ENCODE data around the gene PLA2G2C.

DNA sequence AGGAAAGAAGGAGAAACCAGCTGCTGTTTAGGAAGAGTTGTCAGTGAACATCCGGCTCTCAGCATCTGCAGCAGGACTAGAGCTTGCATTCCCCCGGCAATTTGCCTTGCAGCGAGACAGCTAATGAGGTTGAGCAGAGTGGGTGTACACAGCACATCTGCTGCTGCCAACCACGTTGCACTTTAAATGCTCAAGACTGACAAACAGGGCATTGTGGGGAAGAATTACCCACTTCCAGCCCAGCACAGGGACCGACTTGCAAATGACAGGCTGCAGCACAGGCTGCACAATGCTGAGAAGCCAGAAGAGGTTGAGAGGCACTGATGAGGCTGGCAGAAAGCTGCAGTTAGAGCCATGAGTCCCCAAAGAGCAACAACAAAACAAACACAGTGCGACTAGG is 47.5 kb upstream of the PLA2G2C start:
- TF ChIP-seq, protein P1, sequence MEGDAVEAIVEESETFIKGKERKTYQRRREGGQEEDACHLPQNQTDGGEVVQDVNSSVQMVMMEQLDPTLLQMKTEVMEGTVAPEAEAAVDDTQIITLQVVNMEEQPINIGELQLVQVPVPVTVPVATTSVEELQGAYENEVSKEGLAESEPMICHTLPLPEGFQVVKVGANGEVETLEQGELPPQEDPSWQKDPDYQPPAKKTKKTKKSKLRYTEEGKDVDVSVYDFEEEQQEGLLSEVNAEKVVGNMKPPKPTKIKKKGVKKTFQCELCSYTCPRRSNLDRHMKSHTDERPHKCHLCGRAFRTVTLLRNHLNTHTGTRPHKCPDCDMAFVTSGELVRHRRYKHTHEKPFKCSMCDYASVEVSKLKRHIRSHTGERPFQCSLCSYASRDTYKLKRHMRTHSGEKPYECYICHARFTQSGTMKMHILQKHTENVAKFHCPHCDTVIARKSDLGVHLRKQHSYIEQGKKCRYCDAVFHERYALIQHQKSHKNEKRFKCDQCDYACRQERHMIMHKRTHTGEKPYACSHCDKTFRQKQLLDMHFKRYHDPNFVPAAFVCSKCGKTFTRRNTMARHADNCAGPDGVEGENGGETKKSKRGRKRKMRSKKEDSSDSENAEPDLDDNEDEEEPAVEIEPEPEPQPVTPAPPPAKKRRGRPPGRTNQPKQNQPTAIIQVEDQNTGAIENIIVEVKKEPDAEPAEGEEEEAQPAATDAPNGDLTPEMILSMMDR (IDR thresholded peaks at IDR 0.05; ENCODE audit: low read depth, low read length, missing input control): no peak
- TF ChIP-seq YY1 (IDR thresholded peaks at IDR 0.05): no peak
- TF ChIP-seq, protein P2, sequence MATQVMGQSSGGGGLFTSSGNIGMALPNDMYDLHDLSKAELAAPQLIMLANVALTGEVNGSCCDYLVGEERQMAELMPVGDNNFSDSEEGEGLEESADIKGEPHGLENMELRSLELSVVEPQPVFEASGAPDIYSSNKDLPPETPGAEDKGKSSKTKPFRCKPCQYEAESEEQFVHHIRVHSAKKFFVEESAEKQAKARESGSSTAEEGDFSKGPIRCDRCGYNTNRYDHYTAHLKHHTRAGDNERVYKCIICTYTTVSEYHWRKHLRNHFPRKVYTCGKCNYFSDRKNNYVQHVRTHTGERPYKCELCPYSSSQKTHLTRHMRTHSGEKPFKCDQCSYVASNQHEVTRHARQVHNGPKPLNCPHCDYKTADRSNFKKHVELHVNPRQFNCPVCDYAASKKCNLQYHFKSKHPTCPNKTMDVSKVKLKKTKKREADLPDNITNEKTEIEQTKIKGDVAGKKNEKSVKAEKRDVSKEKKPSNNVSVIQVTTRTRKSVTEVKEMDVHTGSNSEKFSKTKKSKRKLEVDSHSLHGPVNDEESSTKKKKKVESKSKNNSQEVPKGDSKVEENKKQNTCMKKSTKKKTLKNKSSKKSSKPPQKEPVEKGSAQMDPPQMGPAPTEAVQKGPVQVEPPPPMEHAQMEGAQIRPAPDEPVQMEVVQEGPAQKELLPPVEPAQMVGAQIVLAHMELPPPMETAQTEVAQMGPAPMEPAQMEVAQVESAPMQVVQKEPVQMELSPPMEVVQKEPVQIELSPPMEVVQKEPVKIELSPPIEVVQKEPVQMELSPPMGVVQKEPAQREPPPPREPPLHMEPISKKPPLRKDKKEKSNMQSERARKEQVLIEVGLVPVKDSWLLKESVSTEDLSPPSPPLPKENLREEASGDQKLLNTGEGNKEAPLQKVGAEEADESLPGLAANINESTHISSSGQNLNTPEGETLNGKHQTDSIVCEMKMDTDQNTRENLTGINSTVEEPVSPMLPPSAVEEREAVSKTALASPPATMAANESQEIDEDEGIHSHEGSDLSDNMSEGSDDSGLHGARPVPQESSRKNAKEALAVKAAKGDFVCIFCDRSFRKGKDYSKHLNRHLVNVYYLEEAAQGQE (IDR thresholded peaks at IDR 0.05): no peak
- TF ChIP-seq, protein P3, sequence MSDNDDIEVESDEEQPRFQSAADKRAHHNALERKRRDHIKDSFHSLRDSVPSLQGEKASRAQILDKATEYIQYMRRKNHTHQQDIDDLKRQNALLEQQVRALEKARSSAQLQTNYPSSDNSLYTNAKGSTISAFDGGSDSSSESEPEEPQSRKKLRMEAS (IDR thresholded peaks at IDR 0.05): no peak
